HepG2 (cell line): Measurements from ENCODE around the gene LRPPRC. TPM values are rescaled to one million over a fixed set of nuclear protein-coding genes. Genes with fewer than 3 reads are reported as not detected.

Source experiments
- ARNTL ChIP-seq: sonication (generic); formaldehyde crosslinking; IDR thresholded peaks from 2 replicates; pipeline ENCODE4 v1.4.0; 2020; ENCODE audit warnings: mild to moderate bottlenecking, missing genetic modification reagents
- FLYWCH1 ChIP-seq: sonication (generic); formaldehyde crosslinking; IDR thresholded peaks from 2 replicates; pipeline ENCODE4 v1.8.1; 2023; ENCODE audit warnings: mild to moderate bottlenecking, missing genetic modification reagents
- FOXO1 ChIP-seq: sonication (generic); formaldehyde crosslinking; IDR thresholded peaks from 2 replicates; pipeline ENCODE4 v1.4.0; 2020; ENCODE audit warnings: missing genetic modification reagents
- GATA4 ChIP-seq: sonication (generic); IDR thresholded peaks from 2 replicates; pipeline ENCODE4 v1.6.1; 2016; ENCODE audit warnings: antibody characterized with exemption, low read depth, borderline replicate concordance
- PATZ1 ChIP-seq: sonication (generic); formaldehyde crosslinking; IDR thresholded peaks from 2 replicates; pipeline ENCODE4 v1.4.0; 2020; ENCODE audit warnings: missing genetic modification reagents
- PRDM15 ChIP-seq: sonication (generic); formaldehyde crosslinking; IDR thresholded peaks from 2 replicates; pipeline ENCODE4 v1.4.0; 2020; ENCODE audit warnings: missing genetic modification reagents
- RBFOX2 ChIP-seq: fragments of 200-400 bp; formaldehyde crosslinking; IDR thresholded peaks from 2 replicates; pipeline ENCODE4 v1.6.1; 2017; ENCODE audit warnings: low read depth, mild to moderate bottlenecking, low read length
- RBM39 ChIP-seq: fragments of 200-400 bp; formaldehyde crosslinking; IDR thresholded peaks from one replicate; pipeline ENCODE4 v1.6.1; 2018; ENCODE audit warnings: antibody characterized with exemption, mild to moderate bottlenecking, low read depth, low read length; ENCODE audit not compliant: poor library complexity, severe bottlenecking
- SMARCC2 ChIP-seq: fragments of 450-650 bp; IDR thresholded peaks from 2 replicates; pipeline ENCODE4 v1.6.1; 2017; ENCODE audit warnings: antibody characterized with exemption, mild to moderate bottlenecking
- SOX6 ChIP-seq, 2 experiments: fragments of 450-650 bp in 1 of 2; sonication (generic) in 1 of 2; formaldehyde crosslinking in 1 of 2; IDR thresholded peaks; 2 replicates each; pipeline versions ENCODE4 v1.4.0 to v1.6.1; 2017 to 2020; ENCODE audit warnings: antibody characterized with exemption in 1 of 2, mild to moderate bottlenecking in 1 of 2, missing genetic modification reagents in 1 of 2
- SRY ChIP-seq: sonication (generic); formaldehyde crosslinking; IDR thresholded peaks from 2 replicates; pipeline ENCODE4 v1.8.0; 2022; ENCODE audit warnings: mild to moderate bottlenecking, missing genetic modification reagents
- SSRP1 ChIP-seq: IDR thresholded peaks from 2 replicates; pipeline ENCODE4 v1.6.1; 2016; ENCODE audit warnings: control low read depth
- STAG1 ChIP-seq: sonication (generic); formaldehyde crosslinking; IDR thresholded peaks from 2 replicates; pipeline ENCODE4 v1.4.0; 2020; ENCODE audit warnings: missing genetic modification reagents
- TAF1 ChIP-seq: sonication (generic); formaldehyde crosslinking; IDR thresholded peaks from 2 replicates; pipeline ENCODE4 v1.4.0; 2020; ENCODE audit warnings: missing genetic modification reagents
- TOE1 ChIP-seq: sonication (generic); formaldehyde crosslinking; IDR thresholded peaks from 2 replicates; pipeline ENCODE4 v1.4.0; 2020; ENCODE audit warnings: mild to moderate bottlenecking, missing genetic modification reagents
- ZMAT5 ChIP-seq: sonication (generic); formaldehyde crosslinking; IDR thresholded peaks from 2 replicates; pipeline ENCODE4 v1.5.0; 2020; ENCODE audit warnings: mild to moderate bottlenecking, low read depth, missing genetic modification reagents, borderline replicate concordance
- ZNF10 ChIP-seq: sonication (generic); formaldehyde crosslinking; IDR thresholded peaks from 2 replicates; pipeline ENCODE4 v1.4.0; 2020; ENCODE audit warnings: mild to moderate bottlenecking, low read depth, missing genetic modification reagents, borderline replicate concordance
- ZNF292 ChIP-seq: sonication (generic); formaldehyde crosslinking; IDR thresholded peaks from 2 replicates; pipeline ENCODE4 v1.8.1; 2022; ENCODE audit warnings: mild to moderate bottlenecking, low read depth, missing genetic modification reagents, borderline replicate concordance
- ZNF547 ChIP-seq: sonication (generic); formaldehyde crosslinking; IDR thresholded peaks from 2 replicates; pipeline ENCODE4 v1.5.1; 2020; ENCODE audit warnings: mild to moderate bottlenecking, missing genetic modification reagents
- ZNF576 ChIP-seq: sonication (generic); formaldehyde crosslinking; IDR thresholded peaks from 2 replicates; pipeline ENCODE4 v1.4.0; 2020; ENCODE audit warnings: mild to moderate bottlenecking, missing genetic modification reagents
- ZNF720 ChIP-seq: sonication (generic); formaldehyde crosslinking; IDR thresholded peaks from 2 replicates; pipeline ENCODE4 v1.4.0; 2020; ENCODE audit warnings: missing genetic modification reagents
- ZNF737 ChIP-seq: sonication (generic); formaldehyde crosslinking; IDR thresholded peaks from 2 replicates; pipeline ENCODE4 v1.5.0; 2020; ENCODE audit warnings: missing genetic modification reagents, mild to moderate bottlenecking, borderline replicate concordance
- polyA plus RNA-seq, 8 experiments: library from polyadenylated mRNA; depleted of rRNA in 3 of 8; stranded (reverse) in 7 of 8; unstranded in 1 of 8; fragments of >200 nt; fragmentation: Illumina TruSeq in 4 of 8; extraction: Trizol in 4 of 8; gene quantifications; 2 replicates each; pipeline versions ENCODE4 v1.2.1 to v1.2.3, GENCODE V29; 2011 to 2016; ENCODE audit warnings: low read depth in 4 of 8, missing spikeins in 1 of 8, mixed read lengths in 1 of 8; ENCODE audit not compliant: insufficient read depth in 1 of 8
- total RNA-seq, 5 experiments: library from RNA; depleted of rRNA; stranded (reverse); fragments of >200 nt; fragmentation: Illumina TruSeq; extraction: Trizol; gene quantifications; 2 replicates each; pipeline ENCODE4 v1.2.3, GENCODE V29; 2016; ENCODE audit warnings: low read depth in 1 of 5
- TF ChIP-seq, protein P1 (sequence below): IDR thresholded peaks from 2 replicates; pipeline ENCODE4 v1.6.1; 2016; ENCODE audit warnings: control low read depth

Gene LRPPRC
- total and polyA plus RNA-seq, 2 of the 13 experiments (the other 11 are each of a cell fraction or from before 2014, with no cell fraction given), result 117 to 167 TPM

- no peak for TF ChIP-seq PRDM15 (CRISPR knock-in tag)
- TF ChIP-seq PATZ1 (CRISPR knock-in tag), result no peak
- no peak for TF ChIP-seq TAF1
- TF ChIP-seq FLYWCH1 (CRISPR knock-in tag), result no peak
- TF ChIP-seq ZNF10 (CRISPR knock-in tag), result no peak
- peak; percentile 39; the same call in 1 of the 2 replicates for TF ChIP-seq ZNF576 (CRISPR knock-in tag)
- no peak for TF ChIP-seq ZNF292 (CRISPR knock-in tag)
- TF ChIP-seq GATA4, result no peak
- no peak for TF ChIP-seq SMARCC2
- peak; percentile 94 for TF ChIP-seq STAG1 (CRISPR knock-in tag)
- TF ChIP-seq SSRP1 (CRISPR knock-in tag), result 0 out of 2 replicates have a peak, but pooled peaks have one; percentile 40
- peak; percentile 79; the same call in 1 of the 2 replicates for TF ChIP-seq ZNF737 (CRISPR knock-in tag)
- TF ChIP-seq SRY (CRISPR knock-in tag), result no peak
- 0 out of 2 replicates have a peak, but pooled peaks have one; percentile 37 for TF ChIP-seq ZNF720 (CRISPR knock-in tag)
- TF ChIP-seq FOXO1, result peak; percentile 8; the same call in 1 of the 2 replicates
- TF ChIP-seq ZNF547 (CRISPR knock-in tag), result no peak
- no peak for TF ChIP-seq TOE1 (CRISPR knock-in tag)
- TF ChIP-seq RBM39, result no peak
- no peak for TF ChIP-seq ARNTL
- TF ChIP-seq RBFOX2, result no peak
- TF ChIP-seq SOX6 (IDR thresholded peaks at IDR 0.05), result no peak
- TF ChIP-seq SOX6 (CRISPR knock-in tag; IDR thresholded peaks at IDR 0.05), result peak; percentile 40
- TF ChIP-seq, protein P1, sequence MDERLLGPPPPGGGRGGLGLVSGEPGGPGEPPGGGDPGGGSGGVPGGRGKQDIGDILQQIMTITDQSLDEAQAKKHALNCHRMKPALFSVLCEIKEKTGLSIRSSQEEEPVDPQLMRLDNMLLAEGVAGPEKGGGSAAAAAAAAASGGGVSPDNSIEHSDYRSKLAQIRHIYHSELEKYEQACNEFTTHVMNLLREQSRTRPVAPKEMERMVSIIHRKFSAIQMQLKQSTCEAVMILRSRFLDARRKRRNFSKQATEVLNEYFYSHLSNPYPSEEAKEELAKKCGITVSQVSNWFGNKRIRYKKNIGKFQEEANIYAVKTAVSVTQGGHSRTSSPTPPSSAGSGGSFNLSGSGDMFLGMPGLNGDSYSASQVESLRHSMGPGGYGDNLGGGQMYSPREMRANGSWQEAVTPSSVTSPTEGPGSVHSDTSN, result no peak
- TF ChIP-seq ZMAT5 (CRISPR knock-in tag), result no peak
Observed at GRCh38 chr2:43877782-43878464, 117.9 kb downstream of the LRPPRC start (continued).
